Esophagus squamous epithelium (tissue), 5 donors: ENCODE data around the gene LRCOL1. TPM values are rescaled to one million over a fixed set of nuclear protein-coding genes. Genes with fewer than 3 reads are reported as not detected.

Source experiments
- DNase-seq: peaks from one replicate; lab custom pipeline; 2025; lab: John Stamatoyannopoulos, UW
- H3K27ac ChIP-seq, 4 donors: fragments of 200-600 bp; sonication (generic); one replicate each; pipeline ENCODE4 v1.5.1; 2016 to 2019; ENCODE audit warnings: mild to moderate bottlenecking in 1 of 4
- H3K27me3 ChIP-seq, 4 donors: fragments of 200-600 bp; sonication (generic); 1 replicate in 3 of 4; 2 replicates in 1 of 4; pipeline versions ENCODE4 v1.5.1 to v1.6.0; 2017 to 2021; ENCODE audit warnings: antibody characterized with exemption in 1 of 4
- H3K36me3 ChIP-seq, 3 donors: fragments of 200-600 bp; sonication (generic); one replicate each; pipeline ENCODE4 v1.5.1; 2016 to 2019
- H3K4me1 ChIP-seq, 3 donors: fragments of 200-600 bp; sonication (generic); one replicate each; pipeline ENCODE4 v1.5.1; 2017 to 2019
- H3K4me3 ChIP-seq, 4 donors: fragments of 200-600 bp; sonication (generic); 1 replicate in 3 of 4; 2 replicates in 1 of 4; pipeline ENCODE4 v1.5.1; 2016 to 2019; ENCODE audit warnings: mild to moderate bottlenecking in 2 of 4, moderate library complexity in 1 of 4
- H3K9me3 ChIP-seq, 3 donors: fragments of 200-600 bp; sonication (generic); one replicate each; pipeline ENCODE4 v1.5.1; 2016 to 2019
- POLR2A ChIP-seq, 4 donors: fragments of 450-650 bp; IDR thresholded peaks; one replicate each; pipeline ENCODE4 v1.6.1; 2017; ENCODE audit warnings: antibody characterized with exemption in 4 of 4, mild to moderate bottlenecking in 4 of 4, moderate library complexity in 3 of 4
- whole genome bisulfite sequencing, 2 donors: methylation state at CpG; one replicate each; pipeline ENCODE4 v1.1.5; 2018; 5-methylcytosine and 5-hydroxymethylcytosine counted together
- intact Hi-C: fragments of 100-400 bp; cut with DNase I; formaldehyde crosslinking; loops from one replicate; pipeline ENCODE4 v1.15.0; 2022
- total RNA-seq, 4 donors: library from RNA; depleted of rRNA; stranded (reverse); fragments of >200 nt; gene quantifications; one replicate each; pipeline ENCODE4 v1.1.0, GENCODE V29; 2016
- TF ChIP-seq, protein P1 (sequence below), 6 experiments: fragments of 450-650 bp in 4 of 6; fragments of 200-600 bp in 2 of 6; sonication (generic) in 2 of 6; IDR thresholded peaks; one replicate each; pipeline ENCODE4 v1.5.1; 2016 to 2019; ENCODE audit warnings: antibody characterized with exemption in 6 of 6, mild to moderate bottlenecking in 4 of 6, moderate library complexity in 4 of 6
- donor health status: DM: yes; HTN: yes; CAD: no.

The LRCOL1 gene
- total RNA-seq, 4 donors from 2014 or later: 1.5 TPM; not detected in 3

DNA sequence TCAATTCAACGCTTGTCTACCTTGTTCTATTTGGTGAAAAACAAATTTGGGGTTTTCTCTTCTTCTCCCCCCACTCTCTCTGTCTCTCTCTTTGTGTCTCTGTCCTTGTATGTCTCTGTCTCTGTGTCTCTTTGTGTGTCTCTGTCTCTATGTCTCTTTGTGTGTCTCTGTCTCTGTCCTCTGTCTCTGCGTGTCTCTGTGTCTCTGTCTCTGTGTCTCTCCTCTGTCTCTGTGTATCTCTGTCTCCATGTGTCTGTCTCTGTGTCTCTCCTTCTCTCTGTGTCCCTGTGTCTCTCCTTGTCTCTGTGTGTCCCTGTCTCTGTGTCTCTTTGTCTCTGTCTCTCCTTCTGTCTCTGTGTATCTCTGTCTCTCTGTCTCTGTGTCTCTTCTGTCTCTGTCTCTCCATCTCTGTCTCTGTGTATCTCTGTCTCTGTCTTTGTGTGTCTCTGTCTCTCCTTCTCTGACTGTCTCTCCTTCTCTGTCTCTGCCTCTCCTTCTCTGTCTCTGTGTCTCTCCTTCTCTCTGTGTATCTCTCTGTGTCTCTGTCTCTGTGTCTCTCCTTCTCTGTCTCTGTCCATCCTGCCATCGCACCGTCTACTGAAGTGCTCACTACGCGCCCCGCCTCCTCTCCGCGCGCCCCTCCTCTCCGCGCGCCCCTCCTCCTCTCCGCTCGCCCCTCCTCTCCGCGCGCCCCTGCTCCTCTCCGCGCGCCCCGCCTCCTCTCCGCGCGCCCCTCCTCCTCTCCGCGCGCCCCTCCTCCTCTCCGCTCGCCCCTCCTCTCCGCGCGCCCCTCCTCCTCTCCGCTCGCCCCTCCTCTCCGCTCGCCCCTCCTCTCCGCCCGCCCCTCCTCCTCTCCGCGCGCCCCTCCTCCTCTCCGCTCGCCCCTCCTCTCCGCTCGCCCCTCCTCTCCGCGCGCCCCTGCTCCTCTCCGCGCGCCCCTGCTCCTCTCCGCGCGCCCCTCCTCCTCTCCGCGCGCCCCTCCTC is 12.8 kb downstream of the LRCOL1 start:
- DNase-seq: no peak
- TF ChIP-seq, protein P1, sequence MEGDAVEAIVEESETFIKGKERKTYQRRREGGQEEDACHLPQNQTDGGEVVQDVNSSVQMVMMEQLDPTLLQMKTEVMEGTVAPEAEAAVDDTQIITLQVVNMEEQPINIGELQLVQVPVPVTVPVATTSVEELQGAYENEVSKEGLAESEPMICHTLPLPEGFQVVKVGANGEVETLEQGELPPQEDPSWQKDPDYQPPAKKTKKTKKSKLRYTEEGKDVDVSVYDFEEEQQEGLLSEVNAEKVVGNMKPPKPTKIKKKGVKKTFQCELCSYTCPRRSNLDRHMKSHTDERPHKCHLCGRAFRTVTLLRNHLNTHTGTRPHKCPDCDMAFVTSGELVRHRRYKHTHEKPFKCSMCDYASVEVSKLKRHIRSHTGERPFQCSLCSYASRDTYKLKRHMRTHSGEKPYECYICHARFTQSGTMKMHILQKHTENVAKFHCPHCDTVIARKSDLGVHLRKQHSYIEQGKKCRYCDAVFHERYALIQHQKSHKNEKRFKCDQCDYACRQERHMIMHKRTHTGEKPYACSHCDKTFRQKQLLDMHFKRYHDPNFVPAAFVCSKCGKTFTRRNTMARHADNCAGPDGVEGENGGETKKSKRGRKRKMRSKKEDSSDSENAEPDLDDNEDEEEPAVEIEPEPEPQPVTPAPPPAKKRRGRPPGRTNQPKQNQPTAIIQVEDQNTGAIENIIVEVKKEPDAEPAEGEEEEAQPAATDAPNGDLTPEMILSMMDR (IDR thresholded peaks at IDR 0.05): no peak
- TF ChIP-seq POLR2A (IDR thresholded peaks at IDR 0.05): no peak
- 5 to 10% methylated on average over 16 to 20 of the region's 58 CpGs for WGBS, 2 donors
- intact Hi-C loops: no loop called here
- H3K36me3 ChIP-seq: no peaks in the 10 kb centered on the region
- H3K9me3 ChIP-seq: no peaks in the 10 kb centered on the region
- peaks cover 12 to 52% (median 18%) of the 10 kb centered on the region in 3 donors for H3K4me1 ChIP-seq
- peaks cover 0 to 48% (median 0%) of the 10 kb centered on the region in 4 donors for H3K27me3 ChIP-seq
- H3K27ac ChIP-seq: no peak overlapping the region
- peak overlapping the region in 3 of 4 donors; percentile 30 to 41 (median 39) for H3K4me3 ChIP-seq

DNA sequence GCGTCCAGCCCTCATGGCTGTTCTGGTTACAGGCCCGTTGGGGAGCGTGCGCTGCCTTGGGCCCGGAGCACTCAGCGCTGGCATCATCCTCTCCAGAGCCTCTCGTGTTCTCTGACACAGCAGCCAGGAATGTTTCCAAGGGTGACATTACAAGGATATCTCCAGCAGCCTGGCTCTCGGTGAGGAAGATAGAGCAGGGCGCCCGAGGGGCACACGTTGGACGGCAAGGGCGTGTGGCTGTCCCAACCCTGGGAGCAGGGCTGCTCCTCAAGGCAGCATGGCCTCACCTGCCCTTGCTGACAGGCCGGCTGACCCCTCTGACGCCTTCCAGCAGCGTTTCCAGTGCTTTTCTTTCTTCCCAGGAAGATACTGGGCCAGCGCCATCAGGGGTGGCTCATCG is 14.4 kb downstream of the LRCOL1 start:
- WGBS, 2 donors: 83 to 100% methylated on average over 1 to 6 of the region's 18 CpGs
- Histone ChIP-seq H3K27ac (no peak overlapping the region), H3K27me3 (peaks cover 0 to 47% (median 0%) of the 10 kb centered on the region in 4 donors), H3K9me3 (no peaks in the 10 kb centered on the region), H3K4me1 (peaks cover 9 to 38% (median 16%) of the 10 kb centered on the region in 3 donors), H3K4me3 (no peak overlapping the region), H3K36me3 (no peaks in the 10 kb centered on the region)
- intact Hi-C loops: no loop called here
- DNase-seq: no peak
- TF ChIP-seq, protein P1 (IDR thresholded peaks at IDR 0.05): no peak
- TF ChIP-seq POLR2A (IDR thresholded peaks at IDR 0.05): no peak

DNA sequence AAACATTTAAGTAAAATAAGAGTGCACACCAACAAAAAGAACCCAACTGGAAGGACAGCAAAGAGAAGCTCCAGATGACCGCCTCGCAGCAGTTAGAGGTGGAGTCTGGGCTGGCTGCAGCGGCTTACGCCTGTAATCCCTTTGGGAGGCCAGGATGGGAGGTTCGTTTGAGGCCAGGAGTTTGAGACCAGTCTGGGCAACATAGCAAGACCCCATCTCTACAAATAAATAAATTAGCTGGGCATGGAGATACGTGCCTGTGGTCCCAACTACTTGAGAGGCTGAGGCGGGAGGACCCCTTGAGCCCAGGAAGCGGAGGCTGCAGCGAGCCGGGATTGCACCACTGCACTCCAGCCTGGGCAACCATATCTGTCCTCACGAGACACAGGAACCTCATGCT is 15.2 kb downstream of the LRCOL1 start:
- intact Hi-C loops: no loop called here
- 72 to 82% methylated on average over 5 to 10 of the region's 11 CpGs for WGBS, 2 donors

DNA sequence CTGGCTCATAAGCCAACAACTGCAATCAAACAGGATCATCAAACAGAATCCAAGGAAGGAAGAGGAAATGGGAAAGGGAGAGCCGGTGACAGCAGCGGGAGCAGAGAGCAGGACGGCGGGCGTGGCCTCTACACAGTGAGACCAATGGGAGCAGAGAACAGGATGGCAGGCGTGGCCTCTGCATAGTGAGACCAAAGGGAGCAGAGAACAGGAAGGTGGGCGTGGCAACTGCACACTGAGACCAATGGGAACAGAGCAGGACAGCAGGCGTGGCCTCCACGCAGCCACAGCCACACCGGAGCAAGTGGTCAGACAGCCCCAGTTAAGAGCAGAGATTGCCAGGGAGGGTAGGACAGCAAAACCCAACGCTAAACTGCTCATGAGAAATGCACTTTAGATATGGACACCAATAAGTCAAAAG is 16.4 kb downstream of the LRCOL1 start:
- H3K4me3 ChIP-seq: peak overlapping the region in 1 of 4 donors; percentile 31

More for the DNA sequence above, 15.2 kb downstream of the LRCOL1 start:
- H3K36me3 ChIP-seq: no peaks in the 10 kb centered on the region
- no peak overlapping the region for H3K4me3 ChIP-seq
- no peak for DNase-seq
- no peak for TF ChIP-seq POLR2A (IDR thresholded peaks at IDR 0.05)
- TF ChIP-seq, protein P1 (IDR thresholded peaks at IDR 0.05): no peak
- H3K27me3 ChIP-seq: peaks cover 0 to 39% (median 0%) of the 10 kb centered on the region in 4 donors
- H3K27ac ChIP-seq: no peak overlapping the region
- no peaks in the 10 kb centered on the region for H3K9me3 ChIP-seq
- peaks cover 4 to 30% (median 9%) of the 10 kb centered on the region in 3 donors for H3K4me1 ChIP-seq

More for the DNA sequence above, 16.4 kb downstream of the LRCOL1 start:
- Histone ChIP-seq H3K36me3 (no peaks in the 10 kb centered on the region), H3K4me1 (peaks cover 4 to 22% (median 5%) of the 10 kb centered on the region in 3 donors), H3K9me3 (no peaks in the 10 kb centered on the region), H3K27ac (no peak overlapping the region), H3K27me3 (peaks cover 0 to 32% (median 0%) of the 10 kb centered on the region in 4 donors)
- intact Hi-C loops: no loop called here
- 9 to 17% methylated on average over 11 of the region's 11 CpGs for WGBS, 2 donors
- TF ChIP-seq POLR2A (IDR thresholded peaks at IDR 0.05): no peak
- TF ChIP-seq, protein P1 (IDR thresholded peaks at IDR 0.05): no peak
- DNase-seq: no peak
